Hematopoietic multipotent progenitor cell treated with erythropoietin and hydrocortisone succinate and interleukin-3 and kit ligand, for 17 days (in vitro differentiated cells): ENCODE results near the gene PIP5KL1.
A peak's percentile ranks its signal among the peaks of the same experiment; 100 is the strongest.

ENCODE experiments used
- DNase-seq: peaks from one replicate; pipeline ENCODE4 v3.0.0-alpha.2; 2015; ENCODE audit warnings: low spot score

Gene PIP5KL1

GRCh38 chr9:127968700-127969383 is 38.3 kb upstream of the PIP5KL1 start:
- DNase-seq = no peak

- no peak for DNase-seq
Measured at GRCh38 chr9:127968042-127968441, 37.5 kb upstream of the PIP5KL1 start.

DNA sequence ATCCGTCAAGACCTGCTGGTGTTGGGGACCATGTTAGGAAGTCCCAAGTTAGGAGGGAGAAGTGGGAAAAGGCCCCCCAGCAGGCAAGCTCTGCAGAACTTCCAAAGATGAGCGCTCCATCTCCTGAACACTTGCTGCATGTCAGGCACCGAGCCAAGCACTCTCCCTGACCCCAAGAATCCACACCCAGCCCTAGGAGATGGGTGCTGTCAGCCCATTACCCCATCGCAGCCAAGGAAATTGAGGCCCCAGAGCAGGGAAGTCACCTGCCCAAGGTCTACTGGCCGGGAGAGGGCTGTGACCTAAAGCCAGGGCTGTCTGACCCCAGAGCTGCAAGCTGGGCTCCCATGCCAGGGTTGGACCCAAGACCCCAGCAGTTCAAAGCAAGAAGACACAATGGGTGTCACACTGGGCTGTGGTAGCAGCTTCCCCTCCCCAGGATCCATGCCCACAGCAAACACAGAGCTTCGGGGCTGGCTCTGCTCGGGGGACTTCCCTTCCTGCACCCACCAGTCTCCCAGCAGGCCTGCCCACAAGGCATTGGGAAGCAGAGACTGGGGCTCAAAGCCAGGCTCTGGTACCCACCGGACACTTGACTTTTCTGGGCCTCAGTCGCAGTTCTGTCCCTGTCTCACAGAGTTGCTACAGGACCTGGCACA is 36.7 kb upstream of the PIP5KL1 start:
- no peak for DNase-seq

GRCh38 chr9:127966416-127967150 is 36.0 kb upstream of the PIP5KL1 start:
- DNase-seq = no peak

DNA sequence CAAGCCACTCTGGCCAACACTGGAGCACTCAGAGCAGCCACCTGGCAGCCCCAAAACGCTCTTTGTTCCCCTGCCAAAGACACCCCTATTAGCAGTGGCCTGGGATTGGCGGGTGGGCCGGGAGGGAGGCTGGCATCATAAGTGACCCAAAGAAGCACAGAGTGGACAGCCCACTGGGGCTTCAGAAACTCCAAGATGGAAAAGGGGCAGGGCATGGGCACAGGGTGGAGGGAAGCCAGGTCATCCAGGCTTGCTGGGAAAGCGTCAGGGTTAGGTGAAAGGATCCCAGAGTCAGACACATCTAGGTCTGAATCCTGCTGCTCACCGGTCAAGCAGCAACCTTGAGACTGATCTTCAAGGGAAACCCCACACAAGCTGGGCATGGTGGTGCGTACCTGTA is 35.4 kb upstream of the PIP5KL1 start:
- DNase-seq = no peak

- no peak for DNase-seq
Measured at GRCh38 chr9:127963359-127964064, 32.9 kb upstream of the PIP5KL1 start.

DNA sequence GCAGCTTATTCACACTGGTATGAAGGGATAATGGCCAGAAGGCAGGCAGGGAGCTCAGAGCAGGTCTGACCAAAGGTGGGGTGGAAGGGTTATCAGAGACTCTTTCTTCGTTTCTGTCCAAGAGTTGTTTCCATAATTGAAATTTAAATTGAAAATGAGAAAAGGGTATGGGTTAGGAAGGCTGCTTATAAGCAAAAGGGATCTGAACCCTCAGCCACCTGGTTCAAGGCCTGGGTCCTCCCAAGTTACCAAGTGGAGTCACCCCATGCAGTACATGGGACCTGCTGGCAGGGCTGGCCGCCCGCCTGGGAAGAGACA is 32.4 kb upstream of the PIP5KL1 start:
- DNase-seq = no peak

DNA sequence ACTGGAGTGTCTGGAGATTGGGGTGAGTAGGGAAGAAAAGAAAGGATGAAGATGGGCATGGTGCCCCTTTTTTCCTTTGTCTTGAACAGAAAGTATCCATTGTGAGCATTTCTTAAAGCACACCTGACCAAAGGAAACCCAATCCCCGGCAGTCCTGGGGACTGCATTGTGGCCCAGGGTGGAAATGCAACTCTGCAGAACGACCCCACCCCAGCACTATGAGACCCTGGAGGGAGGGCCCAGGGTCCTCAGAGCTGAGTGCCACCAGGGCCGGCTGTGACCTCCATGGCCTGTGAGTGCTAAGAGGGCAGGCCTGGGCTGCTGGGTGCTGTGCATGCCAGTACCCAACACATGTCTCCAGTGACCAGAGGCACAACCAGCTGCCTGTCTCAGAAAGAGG is 31.7 kb upstream of the PIP5KL1 start:
- no peak for DNase-seq

DNA sequence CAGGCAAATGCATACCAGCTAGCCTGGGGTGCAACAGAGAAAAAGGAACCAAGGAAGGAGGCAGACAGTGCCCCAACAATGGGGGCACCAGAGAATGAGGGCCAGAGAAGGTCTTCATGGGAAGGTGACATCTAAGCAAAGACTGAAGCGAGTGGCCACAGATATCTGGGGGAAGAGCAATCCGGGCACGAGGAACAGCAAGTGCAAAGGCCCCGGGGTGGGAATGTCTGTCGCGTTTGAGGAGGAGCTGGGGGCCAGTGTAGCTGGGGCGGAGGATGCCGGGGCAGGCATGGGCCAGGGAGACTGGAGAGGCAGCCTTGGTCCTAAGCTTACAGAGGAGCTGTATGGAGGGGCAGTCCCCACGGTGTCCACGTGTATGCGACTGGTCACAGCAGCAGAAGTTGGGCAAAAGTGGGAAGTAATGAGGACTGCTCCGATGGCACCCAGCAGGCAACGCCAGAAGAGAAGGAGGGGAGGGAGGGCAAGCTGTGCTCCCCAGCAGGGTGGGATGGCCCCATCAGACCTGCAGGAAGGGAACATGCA is 31.1 kb upstream of the PIP5KL1 start:
- DNase-seq = no peak

DNA sequence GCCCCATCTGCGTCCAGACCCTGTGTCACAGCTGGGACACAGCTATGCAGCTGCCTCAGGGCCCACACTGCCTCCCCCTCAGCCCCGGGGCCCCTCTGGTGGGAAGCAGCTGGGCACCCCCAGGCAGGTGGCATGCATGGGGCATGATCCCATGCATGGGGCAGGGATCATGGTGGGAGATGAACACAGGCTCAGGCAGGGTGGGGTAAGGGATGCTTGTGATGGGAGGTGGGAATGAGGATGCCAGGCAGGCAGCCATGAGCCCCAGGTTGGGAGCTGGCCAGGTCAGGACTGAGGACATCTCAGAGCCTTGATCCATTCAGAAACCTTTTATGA is 30.5 kb upstream of the PIP5KL1 start:
- DNase-seq = no peak

DNA sequence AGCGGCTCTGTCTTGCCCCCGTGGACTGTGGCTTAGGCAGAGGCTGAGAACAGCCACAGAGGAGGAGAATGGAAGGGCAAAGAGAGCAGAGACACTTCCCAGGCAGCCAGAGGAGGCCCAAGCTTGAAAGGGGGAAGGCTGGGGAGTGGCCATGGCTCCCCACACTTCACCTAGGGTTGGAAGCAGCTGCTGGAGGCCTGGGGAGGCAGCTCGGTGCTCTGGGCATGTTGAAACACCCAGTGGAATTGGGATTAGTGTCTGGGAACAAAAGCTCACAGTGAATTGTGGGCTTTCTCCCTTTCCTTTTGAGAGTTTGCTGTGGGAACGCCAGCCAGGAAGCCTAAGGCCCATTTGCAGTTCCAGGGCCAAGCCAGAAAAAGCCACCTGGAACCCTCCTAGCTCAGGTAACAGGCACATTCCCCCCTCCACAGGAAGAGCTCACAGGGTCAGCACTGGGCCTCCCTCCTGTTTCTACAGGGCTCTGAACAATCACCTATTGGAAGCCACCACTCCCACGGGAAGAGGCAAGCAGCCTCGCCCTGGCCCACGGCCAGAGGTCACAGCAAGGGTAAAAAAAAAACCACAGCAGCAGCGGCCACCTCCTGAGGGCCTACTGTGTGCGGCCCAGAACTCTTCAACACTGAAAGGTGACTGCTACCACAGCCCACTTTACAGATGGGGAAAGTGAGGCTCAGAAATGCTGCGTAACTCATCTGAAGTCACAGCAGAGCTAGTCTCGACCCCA is 30.0 kb upstream of the PIP5KL1 start:
- no peak for DNase-seq

- DNase-seq = no peak
Measured at GRCh38 chr9:127959841-127960409, 29.3 kb upstream of the PIP5KL1 start.

DNA sequence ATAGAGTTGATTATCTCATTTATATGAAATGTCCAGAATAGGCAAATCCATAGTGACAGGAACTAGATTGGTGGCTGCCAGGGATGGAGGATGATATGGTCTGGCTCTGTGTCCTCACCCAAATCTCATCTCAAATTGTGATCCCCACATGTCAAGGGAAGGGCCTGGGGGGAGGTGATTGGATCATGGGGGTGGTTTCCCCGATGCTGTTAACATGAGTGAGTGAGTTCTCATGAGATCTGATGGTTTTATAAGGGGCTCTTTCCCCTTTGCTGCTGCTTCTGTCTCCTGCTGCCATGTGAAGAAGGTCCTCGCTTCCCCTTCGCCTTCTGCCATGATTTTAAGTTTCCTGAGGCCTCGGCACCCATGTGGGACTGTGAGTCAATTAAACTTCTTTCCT is 28.8 kb upstream of the PIP5KL1 start:
- no peak for DNase-seq

GRCh38 chr9:127958728-127959127 is 28.2 kb upstream of the PIP5KL1 start:
- no peak for DNase-seq

DNA sequence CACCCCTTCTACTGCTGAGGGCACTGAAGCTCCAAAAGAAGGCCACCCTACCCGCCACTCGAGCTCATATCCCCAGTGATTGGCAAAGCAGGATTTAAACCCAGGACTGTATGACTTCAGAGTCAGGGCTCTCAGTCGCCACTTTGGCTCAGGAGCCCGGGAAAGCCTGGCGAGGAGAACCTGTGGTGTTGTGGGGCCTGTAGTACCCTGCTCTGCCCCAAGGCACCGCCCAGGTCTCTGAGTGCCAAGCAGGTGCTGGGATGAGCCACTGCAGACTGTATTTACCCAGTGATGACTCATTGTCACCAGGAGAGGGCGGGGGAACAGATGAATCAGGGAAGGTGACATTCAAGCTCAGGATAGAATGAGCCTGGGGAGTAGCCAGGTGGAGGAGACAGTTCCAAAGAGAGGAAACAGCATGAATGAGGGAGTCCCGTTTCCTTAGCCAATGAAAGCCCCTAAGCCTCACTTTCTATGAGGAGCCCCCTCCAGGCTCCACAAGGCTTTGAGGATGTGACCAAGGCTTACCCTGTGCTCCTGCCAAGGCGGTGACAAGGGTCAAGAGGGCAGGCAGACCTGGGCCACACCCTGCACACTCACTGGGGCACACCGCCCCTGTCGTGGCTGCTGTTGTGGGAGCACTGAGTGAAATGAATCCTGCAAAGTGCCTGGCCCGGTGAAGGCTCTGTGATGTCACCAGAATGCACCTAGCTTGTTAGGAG is 24.9 kb upstream of the PIP5KL1 start:
- DNase-seq = peak; percentile 69

GRCh38 chr9:127954831-127955293 is 24.3 kb upstream of the PIP5KL1 start:
- no peak for DNase-seq

DNA sequence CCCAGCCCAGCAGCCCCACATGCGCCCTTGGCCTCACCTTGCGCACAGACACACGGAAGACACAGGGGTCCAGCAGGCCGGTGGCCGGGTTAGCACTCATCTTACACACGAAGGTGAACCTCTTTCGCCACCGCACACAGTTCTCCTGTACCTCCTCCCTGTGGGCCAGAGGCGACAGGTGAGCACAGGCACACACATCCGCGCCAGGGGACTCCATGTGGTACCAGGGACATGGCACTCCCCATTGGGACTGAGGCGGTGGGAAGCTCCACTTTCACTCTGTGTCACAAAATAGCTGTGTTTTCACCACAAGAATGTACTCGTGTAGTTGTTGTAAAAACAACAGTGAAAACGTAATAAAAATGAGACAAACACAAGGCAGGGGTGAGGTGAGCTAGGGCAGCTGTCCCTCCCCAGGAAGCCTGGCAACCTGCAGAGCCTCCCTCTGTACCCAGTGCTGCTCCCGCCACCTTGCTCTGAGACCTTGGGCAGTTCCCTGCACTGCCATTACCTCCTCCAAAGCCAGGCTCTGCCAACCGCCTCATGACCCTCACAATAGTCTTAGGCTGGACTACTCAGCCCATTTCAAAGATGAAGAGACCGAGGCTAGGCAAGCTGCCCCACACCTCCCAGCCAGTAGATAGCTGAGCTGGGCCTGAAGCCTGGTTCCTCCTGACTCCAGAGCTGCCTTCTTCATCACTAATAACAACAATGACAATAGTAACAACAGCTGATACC is 23.4 kb upstream of the PIP5KL1 start:
- no peak for DNase-seq

GRCh38 chr9:127953154-127953553 is 22.6 kb upstream of the PIP5KL1 start:
- no peak for DNase-seq

- no peak for DNase-seq
Measured at GRCh38 chr9:127950513-127951289, 20.1 kb upstream of the PIP5KL1 start.
